HG02678 (cell line): Measurements from ENCODE around the gene CREB3L1.
A peak's percentile ranks its signal among the peaks of the same experiment; 100 is the strongest.

Experiments used
- ATAC-seq: cut with Tn5 transposase; IDR thresholded peaks from one replicate; pipeline ENCODE4 v1.9.1; 2021; ENCODE audit warnings: mild to moderate bottlenecking, moderate library complexity; ENCODE audit not compliant: unreplicated experiment

The CREB3L1 gene

GRCh38 chr11:46363031-46363407, 85.6 kb downstream of the CREB3L1 start:
- no peak for ATAC-seq

DNA sequence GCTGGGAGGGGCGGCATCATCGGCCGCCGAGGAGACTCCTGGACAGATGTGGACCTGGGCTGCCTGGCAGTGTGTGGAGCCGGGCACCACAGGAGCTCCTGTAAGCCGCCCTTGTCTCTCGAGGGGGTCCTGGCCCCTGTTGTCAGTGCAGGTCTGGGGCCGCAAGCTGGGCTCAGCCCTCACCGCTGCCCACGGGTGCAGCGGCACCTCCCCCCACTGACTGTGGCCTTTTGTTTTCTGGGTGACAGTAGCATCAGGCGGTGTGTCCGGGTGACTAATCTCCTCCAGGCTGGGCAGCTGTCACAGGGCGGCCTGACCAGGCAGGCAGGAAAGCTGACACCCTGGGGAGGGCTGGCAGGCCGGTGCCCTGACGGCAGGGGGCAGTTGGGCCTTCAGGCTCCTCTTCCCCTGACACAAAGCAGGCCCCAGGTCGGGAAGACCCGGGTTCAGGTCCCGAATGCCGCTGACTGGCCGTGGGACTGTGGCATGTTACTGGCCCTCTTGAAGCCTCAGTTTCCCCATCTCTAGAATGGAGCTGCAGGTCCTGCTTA, 86.1 kb downstream of the CREB3L1 start:
- ATAC-seq = no peak

DNA sequence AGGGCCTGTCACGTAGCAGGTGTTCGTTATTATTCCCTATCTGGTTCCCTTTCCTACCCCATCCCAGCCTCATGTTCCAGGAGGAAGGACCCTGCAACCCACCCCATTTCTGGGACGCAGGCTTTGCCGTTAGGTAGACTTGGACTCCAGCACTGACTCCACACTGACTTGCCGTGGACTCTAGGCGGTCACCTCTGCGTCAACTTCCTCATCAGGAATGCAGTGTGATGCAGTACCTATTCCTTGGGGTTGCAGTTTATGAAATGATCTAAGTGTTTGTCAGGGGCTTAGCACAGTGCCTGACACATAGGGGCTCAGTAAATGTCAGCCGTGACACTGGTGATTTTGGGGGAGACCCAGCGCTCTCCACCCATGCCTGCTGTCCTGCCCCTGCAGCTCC, 86.6 kb downstream of the CREB3L1 start:
- no peak for ATAC-seq

DNA sequence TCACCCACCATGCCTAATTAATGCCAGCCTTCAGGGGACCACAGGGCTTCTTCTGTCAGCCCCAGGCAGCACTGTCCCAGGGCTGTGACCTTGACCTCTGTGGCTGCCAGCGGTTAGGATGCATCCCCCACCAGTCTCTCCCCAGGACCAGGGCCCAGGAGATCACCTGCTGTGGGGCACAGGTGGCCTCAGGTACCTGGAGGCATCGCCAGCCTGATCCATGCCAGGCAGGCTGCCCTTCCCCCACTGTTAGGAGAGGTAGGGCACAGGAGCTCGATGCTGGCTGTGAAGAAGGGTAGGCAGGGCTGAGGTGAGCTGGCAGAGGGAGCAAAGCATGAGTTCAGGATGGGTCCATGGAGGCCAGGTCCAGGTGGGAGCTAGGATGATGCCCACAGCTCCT, 87.3 kb downstream of the CREB3L1 start:
- no peak for ATAC-seq

- no peak for ATAC-seq
Observed at GRCh38 chr11:46366260-46366659, 88.8 kb downstream of the CREB3L1 start.

- no peak for ATAC-seq
Observed at GRCh38 chr11:46366661-46367161, 89.2 kb downstream of the CREB3L1 start.

- peak; percentile 68 for ATAC-seq
Observed at GRCh38 chr11:46367244-46367915, 89.9 kb downstream of the CREB3L1 start.

GRCh38 chr11:46367916-46368267, 90.4 kb downstream of the CREB3L1 start:
- ATAC-seq = no peak

DNA sequence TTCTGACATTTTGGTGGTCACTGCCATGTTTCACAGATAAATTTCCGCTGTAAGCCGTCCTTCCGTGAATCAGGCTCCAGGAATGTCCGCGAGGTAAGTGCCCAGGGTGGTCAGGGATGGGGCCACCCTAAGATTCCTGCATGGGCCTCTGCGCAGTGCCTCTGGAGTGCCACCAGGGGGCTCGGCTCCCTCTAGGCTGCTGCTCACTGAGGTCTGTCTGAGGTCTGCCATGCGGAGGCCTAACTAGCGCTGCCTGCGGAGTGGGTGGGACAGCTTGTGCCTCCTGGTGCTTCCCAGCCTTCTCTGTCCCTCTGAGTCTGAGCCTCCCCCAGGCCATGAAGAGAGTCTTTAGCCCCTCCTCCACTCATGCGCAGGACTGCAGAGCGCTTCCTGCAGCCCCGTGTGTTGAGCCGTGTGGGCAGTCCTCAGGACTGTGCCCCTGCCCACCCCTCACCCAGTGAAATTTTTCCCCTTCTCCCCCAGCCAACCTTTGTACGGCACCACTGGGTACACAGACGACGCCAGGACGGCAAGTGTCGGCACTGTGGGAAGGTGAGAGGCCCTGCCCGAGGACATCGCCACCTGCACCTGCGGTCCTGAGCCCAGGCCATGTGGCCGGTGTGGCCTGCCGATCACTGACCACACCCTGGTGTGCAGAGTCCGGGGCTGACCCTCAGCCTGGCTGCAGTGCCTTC, 92.1 kb downstream of the CREB3L1 start:
- peak; percentile 59 for ATAC-seq

DNA sequence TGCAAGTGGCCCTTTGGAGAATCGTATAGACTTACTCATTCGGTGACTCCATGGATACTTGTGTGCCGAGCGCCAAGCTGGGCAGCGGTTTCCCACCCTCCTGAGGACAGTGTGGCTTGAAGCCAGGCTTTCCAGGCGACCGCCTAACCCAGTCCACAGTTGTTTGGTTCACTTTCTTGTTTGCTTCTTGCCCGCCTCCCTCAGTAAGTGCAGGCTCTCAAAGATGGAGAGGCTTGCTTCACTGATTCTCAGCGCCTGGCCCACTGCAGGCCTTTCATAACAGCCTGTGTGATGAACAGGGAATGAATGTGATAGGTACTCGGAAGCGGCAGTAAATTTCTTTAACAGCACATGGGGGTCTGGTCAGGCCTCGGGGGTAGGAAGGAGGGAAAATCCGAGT, 92.8 kb downstream of the CREB3L1 start:
- ATAC-seq = no peak
